PC-9 (cell line): ENCODE measurements around the gene SYT7. TPM values are rescaled to one million over a fixed set of nuclear protein-coding genes. Genes with fewer than 3 reads are reported as not detected.
"Not testable (repeated sequence)": the region's sequence is repeated elsewhere in the genome, so short reads cannot be mapped to it uniquely, and the experiment has no call there.

ENCODE experiments used
- BruUV-seq: library from RNA; stranded (reverse); fragments of 400-500 nt; replicated peaks from 2 replicates; lab custom pipeline; 2021; lab: Mats Ljungman, UMichigan
- CTCF ChIA-PET: fragments of 300-600 bp; sonication (Branson Sonifier 250); formaldehyde crosslinking; loops from one replicate; lab custom pipeline; 2022; ENCODE audit warnings: antibody characterized with exemption; lab: Charles Lee
- POLR2A ChIA-PET: fragments of 300-600 bp; sonication (Branson Sonifier 250); formaldehyde crosslinking; loops from one replicate; lab custom pipeline; 2022; ENCODE audit warnings: antibody characterized with exemption; ENCODE audit not compliant: unreplicated experiment; lab: Charles Lee
- DNase-seq, 2 experiments: peaks; one replicate each; pipeline versions ENCODE4 v3.0.0 to v3.0.0-alpha.2; 2015 to 2022; ENCODE audit warnings: mixed read lengths in 1 of 2
- H2AFZ ChIP-seq: fragments of 200-600 bp; sonication (generic); 2 replicates; pipeline ENCODE4 v1.8.1; 2017; ENCODE audit warnings: antibody characterized with exemption
- H3F3A ChIP-seq: fragments of 200-600 bp; sonication (generic); 2 replicates; pipeline ENCODE4 v1.8.1; 2017; ENCODE audit warnings: antibody characterized with exemption, mild to moderate bottlenecking, low read depth; ENCODE audit not compliant: insufficient read depth
- H3K27ac ChIP-seq: fragments of 200-600 bp; sonication (generic); 2 replicates; pipeline ENCODE4 v1.6.1; 2016; ENCODE audit warnings: mixed run types
- H3K27me3 ChIP-seq: fragments of 200-600 bp; sonication (generic); 2 replicates; pipeline ENCODE4 v1.6.1; 2016; ENCODE audit warnings: low read depth, mixed run types; ENCODE audit not compliant: insufficient read depth
- H3K36me3 ChIP-seq: fragments of 200-600 bp; sonication (generic); 2 replicates; pipeline ENCODE4 v1.6.1; 2016; ENCODE audit warnings: low read depth, mixed run types
- H3K4me1 ChIP-seq: fragments of 200-600 bp; sonication (generic); replicated peaks from 2 replicates; pipeline ENCODE4 v1.6.1; 2016; ENCODE audit warnings: mixed run types; ENCODE audit not compliant: insufficient read depth
- H3K4me2 ChIP-seq: fragments of 200-600 bp; sonication (generic); 2 replicates; pipeline ENCODE4 v1.6.1; 2017; ENCODE audit warnings: mixed run types
- H3K4me3 ChIP-seq: fragments of 200-600 bp; sonication (generic); 2 replicates; pipeline ENCODE4 v1.6.1; 2016; ENCODE audit warnings: mixed run types
- H3K79me2 ChIP-seq: fragments of 200-600 bp; sonication (generic); 2 replicates; pipeline ENCODE4 v1.6.1; 2017; ENCODE audit warnings: low read depth, mixed run types
- H3K9me2 ChIP-seq: fragments of 200-600 bp; sonication (generic); 2 replicates; pipeline ENCODE4 v1.8.1; 2017; ENCODE audit warnings: mild to moderate bottlenecking; ENCODE audit not compliant: insufficient read depth
- H3K9me3 ChIP-seq: fragments of 200-600 bp; sonication (generic); 2 replicates; pipeline ENCODE4 v1.8.1; 2016; ENCODE audit warnings: low read depth; ENCODE audit not compliant: insufficient read depth
- H4K20me1 ChIP-seq: fragments of 200-600 bp; sonication (generic); 2 replicates; pipeline ENCODE4 v1.8.1; 2017; ENCODE audit not compliant: insufficient read depth
- EZH2 ChIP-seq: fragments of 200-600 bp; sonication (generic); IDR thresholded peaks from 2 replicates; pipeline ENCODE4 v1.8.0; 2017; ENCODE audit warnings: antibody characterized with exemption, low read depth
- intact Hi-C: fragments of 100-400 bp; cut with micrococcal nuclease; formaldehyde crosslinking; loops from one replicate; pipeline ENCODE4 v1.10.0; 2022; ENCODE audit not compliant: unreplicated experiment
- microRNA-seq: library from miRNA; unstranded; fragments of <30 nt; microRNA quantifications from one replicate; pipeline ENCODE4 v1.2.0, GENCODE V29; 2021; ENCODE audit warnings: borderline number of aligned reads, borderline replicate concordance
- total RNA-seq: library from RNA; stranded (reverse); gene quantifications from 2 replicates; pipeline ENCODE4 v1.2.3, GENCODE V29; 2021
- TF ChIP-seq, protein P1 (sequence below): fragments of 200-600 bp; sonication (generic); conservative IDR thresholded peaks from 2 replicates; pipeline ENCODE4 v1.6.1; 2017; ENCODE audit warnings: mixed run types, antibody characterized with exemption, mild to moderate bottlenecking, moderate library complexity

The SYT7 gene
- total RNA-seq, 1 experiment from 2014 or later = 4.0 TPM

DNA sequence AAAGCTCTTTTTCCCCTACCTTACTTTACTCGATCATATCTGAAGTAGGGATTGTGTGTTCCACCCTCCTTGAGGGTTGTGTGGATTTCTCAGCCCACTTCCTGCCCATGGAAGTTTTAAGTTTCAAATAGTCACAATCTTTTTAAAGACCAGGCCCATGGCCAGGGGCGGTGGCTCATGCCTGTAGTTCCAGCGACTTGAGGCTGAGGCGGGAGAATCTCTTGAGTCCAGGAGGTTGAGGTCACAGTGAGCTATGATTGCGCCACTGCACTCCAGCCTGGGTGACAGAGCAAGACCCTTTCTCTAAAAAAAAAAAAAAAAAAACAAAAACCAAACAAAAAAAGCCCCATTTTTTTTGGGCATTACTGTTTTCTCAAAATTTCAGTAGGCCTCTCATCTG is 108.6 kb downstream of the SYT7 start:
- H3K79me2 ChIP-seq = no peaks in the 10 kb centered on the region
- TF ChIP-seq, protein P1, sequence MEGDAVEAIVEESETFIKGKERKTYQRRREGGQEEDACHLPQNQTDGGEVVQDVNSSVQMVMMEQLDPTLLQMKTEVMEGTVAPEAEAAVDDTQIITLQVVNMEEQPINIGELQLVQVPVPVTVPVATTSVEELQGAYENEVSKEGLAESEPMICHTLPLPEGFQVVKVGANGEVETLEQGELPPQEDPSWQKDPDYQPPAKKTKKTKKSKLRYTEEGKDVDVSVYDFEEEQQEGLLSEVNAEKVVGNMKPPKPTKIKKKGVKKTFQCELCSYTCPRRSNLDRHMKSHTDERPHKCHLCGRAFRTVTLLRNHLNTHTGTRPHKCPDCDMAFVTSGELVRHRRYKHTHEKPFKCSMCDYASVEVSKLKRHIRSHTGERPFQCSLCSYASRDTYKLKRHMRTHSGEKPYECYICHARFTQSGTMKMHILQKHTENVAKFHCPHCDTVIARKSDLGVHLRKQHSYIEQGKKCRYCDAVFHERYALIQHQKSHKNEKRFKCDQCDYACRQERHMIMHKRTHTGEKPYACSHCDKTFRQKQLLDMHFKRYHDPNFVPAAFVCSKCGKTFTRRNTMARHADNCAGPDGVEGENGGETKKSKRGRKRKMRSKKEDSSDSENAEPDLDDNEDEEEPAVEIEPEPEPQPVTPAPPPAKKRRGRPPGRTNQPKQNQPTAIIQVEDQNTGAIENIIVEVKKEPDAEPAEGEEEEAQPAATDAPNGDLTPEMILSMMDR = no peak
- no peak for TF ChIP-seq EZH2
- ChIA-PET POLR2A (no interaction called here), CTCF (interaction anchor here (0.6 to 0.9 kb wide), 6 partner anchors 9 to 58 kb away, joined by 3 to 10 read pairs (median 4); partner anchors contain the start of gene CPSF7)
- no peaks in the 10 kb centered on the region for H3K4me1 ChIP-seq
- H3K9me2 ChIP-seq = no peaks in the 10 kb centered on the region
- no peak overlapping the region for H3K4me3 ChIP-seq
- no peaks in the 10 kb centered on the region for H4K20me1 ChIP-seq
- no peaks in the 10 kb centered on the region for H3K36me3 ChIP-seq
- intact Hi-C loops = no loop called here
- H3K27me3 ChIP-seq = no peaks in the 10 kb centered on the region
- H2AFZ ChIP-seq = no peak overlapping the region
- no peak for DNase-seq
- peaks cover 4% of the 10 kb centered on the region; the same call in 1 of the 2 replicates for H3F3A ChIP-seq
- H3K9me3 ChIP-seq = no peaks in the 10 kb centered on the region
- BruUV-seq = no TSS peak
- H3K27ac ChIP-seq = no peak overlapping the region
- no peak overlapping the region for H3K4me2 ChIP-seq

DNA sequence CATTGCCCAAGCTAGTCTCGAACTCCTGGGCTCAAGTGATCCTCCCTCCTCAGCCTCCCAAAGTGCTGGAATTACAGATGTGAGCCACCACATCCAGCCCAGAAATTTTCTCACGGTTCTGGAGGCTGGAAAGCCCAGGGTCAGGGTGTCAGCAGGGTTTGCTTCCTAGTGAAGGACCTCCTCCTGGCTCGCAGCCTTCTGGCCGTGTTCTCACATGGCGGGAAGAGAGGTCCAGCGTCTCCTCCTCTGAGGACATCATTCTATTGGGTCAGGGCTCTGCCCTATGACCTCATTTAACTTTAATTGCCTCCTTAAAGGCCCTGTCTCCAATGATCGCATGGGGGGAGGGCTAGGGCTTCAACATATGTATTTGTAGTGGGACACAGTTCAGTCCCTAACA is 112.9 kb downstream of the SYT7 start:
- Histone ChIP-seq H3K4me1 (no peaks in the 10 kb centered on the region), H3K9me3 (no peaks in the 10 kb centered on the region), H3K79me2 (no peaks in the 10 kb centered on the region), H3K9me2 (no peaks in the 10 kb centered on the region), H3K4me3 (no peak overlapping the region), H3K27me3 (no peaks in the 10 kb centered on the region), H2AFZ (no peak overlapping the region), H3K36me3 (no peaks in the 10 kb centered on the region), H3K27ac (no peak overlapping the region), H3F3A (no peaks in the 10 kb centered on the region; the same call in 1 of the 2 replicates), H4K20me1 (no peaks in the 10 kb centered on the region), H3K4me2 (no peak overlapping the region)
- TF ChIP-seq, protein P1 = no peak
- no peak for TF ChIP-seq EZH2
- ChIA-PET POLR2A (interaction anchor here (0.7 kb wide), 1 partner anchor 626 kb away, joined by 3 read pairs; no protein-coding TSS in a partner anchor), CTCF (no interaction called here)
- intact Hi-C loops = no loop called here
- BruUV-seq = no TSS peak
- DNase-seq = no peak

DNA sequence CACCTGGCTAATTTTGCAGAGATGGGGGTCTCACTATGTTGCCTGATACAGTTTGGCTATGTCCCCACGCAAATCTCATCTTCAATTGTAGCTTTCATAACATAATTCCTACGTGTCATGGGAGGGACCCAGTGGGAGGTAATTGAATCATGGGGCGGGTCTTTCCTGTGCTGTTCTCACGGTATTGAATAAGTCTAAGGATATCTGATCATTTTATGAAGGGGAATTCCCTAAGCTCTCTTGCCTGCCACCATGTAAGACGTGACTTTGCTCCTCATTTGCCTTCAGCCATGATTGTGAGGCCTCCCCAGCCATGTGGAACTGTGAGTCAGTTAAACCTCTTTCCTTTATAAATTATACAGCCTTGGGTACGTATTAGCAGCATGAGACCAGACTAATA is 113.3 kb downstream of the SYT7 start:
- intact Hi-C loops, H3K27me3 ChIP-seq, BruUV-seq: not testable (repeated sequence)

More for the DNA sequence above, 113.3 kb downstream of the SYT7 start:
- H2AFZ ChIP-seq, H3K9me2 ChIP-seq, DNase-seq, H3K9me3 ChIP-seq, H3K36me3 ChIP-seq, H3K4me2 ChIP-seq, H3F3A ChIP-seq, H3K27ac ChIP-seq, H3K79me2 ChIP-seq, H3K4me3 ChIP-seq, H3K4me1 ChIP-seq, H4K20me1 ChIP-seq, CTCF ChIA-PET: not testable (repeated sequence)
- POLR2A ChIA-PET = interaction anchor here (0.7 kb wide), 1 partner anchor 627 kb away, joined by 3 read pairs; no protein-coding TSS in a partner anchor

Small RNAs within 50 kb of the gene (microRNA-seq; reads per million reads assigned to microRNA genes)
- gene MIR4488 = not detected

Other genes with a start within 250 kb of the SYT7 start
- gene DDB1, start 248.0 kb downstream of the SYT7 start, total RNA-seq = 302 and 305 TPM in 2 replicates
- 168 and 258 TPM in 2 replicates for gene TKFC, start 247.8 kb downstream of the SYT7 start, total RNA-seq
- 96.9 and 120 TPM in 2 replicates for gene CYB561A3, start 219.2 kb downstream of the SYT7 start, total RNA-seq
- gene TMEM138, start 218.7 kb downstream of the SYT7 start, total RNA-seq = 32.5 and 46.1 TPM in 2 replicates
- gene TMEM216, start 188.5 kb downstream of the SYT7 start, total RNA-seq = 17.6 and 21.1 TPM in 2 replicates
- 82.7 and 87.0 TPM in 2 replicates for gene CPSF7, start 151.1 kb downstream of the SYT7 start, total RNA-seq
- gene SDHAF2, start 151.0 kb downstream of the SYT7 start, total RNA-seq = 32.5 and 38.3 TPM in 2 replicates
- gene LRRC10B, start 72.3 kb downstream of the SYT7 start, total RNA-seq = 1.0 and 1.1 TPM in 2 replicates
- 8.3 and 10.1 TPM in 2 replicates for gene DAGLA, start 99.3 kb upstream of the SYT7 start, total RNA-seq
- gene MYRF, start 171.6 kb upstream of the SYT7 start, total RNA-seq = 15.3 and 16.3 TPM in 2 replicates
- 141 and 217 TPM in 2 replicates for gene TMEM258, start 211.5 kb upstream of the SYT7 start, total RNA-seq
- gene FEN1, start 211.8 kb upstream of the SYT7 start, total RNA-seq = 56.5 and 60.9 TPM in 2 replicates
- gene FADS1, start 235.9 kb upstream of the SYT7 start, total RNA-seq = 114 and 150 TPM in 2 replicates
- 223 and 514 TPM in 2 replicates for gene FADS2, start 247.2 kb upstream of the SYT7 start, total RNA-seq